LNCaP clone FGC (cell line): Measurements from ENCODE around the gene CLEC2B.
A peak's percentile ranks its signal among the peaks of the same experiment; 100 is the strongest.
"Not testable (repeated sequence)": the region's sequence is repeated elsewhere in the genome, so short reads cannot be mapped to it uniquely, and the experiment has no call there.

Experiments used
- DNase-seq: peaks from one replicate; pipeline ENCODE4 v3.0.0-alpha.2; 2011; ENCODE audit warnings: low read depth
- H3K4me3 ChIP-seq: 2 replicates; pipeline ENCODE4 v1.5.1; 2011; ENCODE audit warnings: mild to moderate bottlenecking, low read depth, low read length, control low read depth
- TF ChIP-seq, protein P1 (sequence below): IDR thresholded peaks from 2 replicates; pipeline ENCODE4 v1.5.1; 2012; ENCODE audit warnings: mild to moderate bottlenecking; ENCODE audit not compliant: control insufficient read depth, insufficient read depth; ENCODE audit errors: extremely low read depth

CLEC2B gene

DNA sequence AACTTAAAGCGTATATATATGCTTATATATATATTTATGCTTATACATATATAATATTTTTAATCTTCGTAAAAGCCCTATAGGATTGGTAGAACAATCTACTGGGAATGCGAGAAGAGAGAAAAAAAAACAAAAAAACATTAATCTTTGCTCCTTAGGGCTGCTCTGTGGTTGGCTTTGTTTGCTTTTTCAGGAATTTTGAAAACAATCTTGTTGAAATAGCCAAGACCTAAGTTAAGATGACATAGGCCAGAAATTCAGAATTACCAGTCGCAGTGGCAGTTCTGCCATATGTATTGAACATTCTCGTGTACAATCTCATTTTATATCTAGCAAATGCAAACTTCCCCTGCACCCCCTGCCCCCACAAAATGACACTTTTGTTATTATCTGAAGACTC lies 12.8 kb upstream of the CLEC2B start:
- TF ChIP-seq, protein P1, sequence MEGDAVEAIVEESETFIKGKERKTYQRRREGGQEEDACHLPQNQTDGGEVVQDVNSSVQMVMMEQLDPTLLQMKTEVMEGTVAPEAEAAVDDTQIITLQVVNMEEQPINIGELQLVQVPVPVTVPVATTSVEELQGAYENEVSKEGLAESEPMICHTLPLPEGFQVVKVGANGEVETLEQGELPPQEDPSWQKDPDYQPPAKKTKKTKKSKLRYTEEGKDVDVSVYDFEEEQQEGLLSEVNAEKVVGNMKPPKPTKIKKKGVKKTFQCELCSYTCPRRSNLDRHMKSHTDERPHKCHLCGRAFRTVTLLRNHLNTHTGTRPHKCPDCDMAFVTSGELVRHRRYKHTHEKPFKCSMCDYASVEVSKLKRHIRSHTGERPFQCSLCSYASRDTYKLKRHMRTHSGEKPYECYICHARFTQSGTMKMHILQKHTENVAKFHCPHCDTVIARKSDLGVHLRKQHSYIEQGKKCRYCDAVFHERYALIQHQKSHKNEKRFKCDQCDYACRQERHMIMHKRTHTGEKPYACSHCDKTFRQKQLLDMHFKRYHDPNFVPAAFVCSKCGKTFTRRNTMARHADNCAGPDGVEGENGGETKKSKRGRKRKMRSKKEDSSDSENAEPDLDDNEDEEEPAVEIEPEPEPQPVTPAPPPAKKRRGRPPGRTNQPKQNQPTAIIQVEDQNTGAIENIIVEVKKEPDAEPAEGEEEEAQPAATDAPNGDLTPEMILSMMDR: no peak
- no peak for DNase-seq
- H3K4me3 ChIP-seq: no peak overlapping the region

GRCh38 chr12:9881246-9881645 lies 12.1 kb upstream of the CLEC2B start, which contains the start of gene KLRF2:
TSS of gene KLRF2 (plus strand) at chr12:9881489. CDS start at chr12:9881596, 107 bp downstream.
- no peak within 1 kb of the TSS for H3K4me3 ChIP-seq
- TF ChIP-seq, protein P1: no peak
- DNase-seq: no peak

DNA sequence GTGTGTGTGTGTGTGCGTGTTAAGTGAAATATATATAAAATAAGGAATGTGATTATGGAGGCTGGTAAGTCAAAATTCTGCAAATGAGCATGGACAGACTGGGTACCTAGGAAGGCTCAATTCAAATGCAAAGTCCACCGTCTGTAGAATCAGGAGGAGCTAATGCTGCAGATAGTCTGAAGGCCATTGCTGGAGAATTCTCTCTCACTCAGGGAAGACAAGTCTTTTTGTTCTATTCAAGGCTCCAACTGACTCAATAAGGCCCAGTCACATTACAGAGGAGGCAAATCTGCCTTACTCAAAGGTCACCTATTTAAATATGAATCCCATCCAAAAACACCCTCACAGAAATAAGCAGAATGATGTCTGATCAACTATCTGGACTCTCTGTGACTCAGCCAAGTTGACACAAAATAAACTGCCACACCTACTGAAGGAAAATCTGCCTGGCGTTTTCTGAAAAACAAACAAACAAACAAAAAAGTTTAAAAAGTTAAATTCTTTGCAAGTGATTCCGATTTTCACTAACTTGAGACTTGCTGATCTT lies 11.5 kb upstream of the CLEC2B start:
- no peak for DNase-seq
- no peak overlapping the region for H3K4me3 ChIP-seq
- TF ChIP-seq, protein P1: no peak

DNA sequence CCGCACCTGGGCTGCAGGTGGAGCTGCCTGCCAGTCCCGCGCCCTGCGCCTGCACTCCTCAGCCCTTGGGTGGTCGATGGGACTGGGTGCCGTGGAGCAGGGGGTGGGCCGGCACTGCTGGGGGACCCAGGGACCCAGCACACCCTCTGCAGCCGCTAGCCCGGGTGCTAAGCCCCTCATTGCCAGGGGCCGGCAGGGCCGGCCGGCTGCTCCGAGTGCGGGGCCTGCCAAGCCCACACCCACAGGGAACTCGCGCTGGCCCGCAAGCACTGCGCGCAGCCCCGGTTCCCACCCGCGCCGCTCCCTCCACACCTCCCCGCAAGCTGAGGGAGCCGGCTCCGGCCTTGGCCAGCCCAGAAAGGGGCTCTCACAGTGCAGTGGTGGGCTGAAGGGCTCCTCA lies 7.0 kb upstream of the CLEC2B start:
- H3K4me3 ChIP-seq, DNase-seq: not testable (repeated sequence)

- DNase-seq: no peak
- no peak overlapping the region for H3K4me3 ChIP-seq
- TF ChIP-seq, protein P1: no peak
Observed at GRCh38 chr12:9872742-9873141, 3.6 kb upstream of the CLEC2B start.

GRCh38 chr12:9872162-9872561 lies 3.0 kb upstream of the CLEC2B start:
- DNase-seq: no peak
- H3K4me3 ChIP-seq: no peak overlapping the region
- TF ChIP-seq, protein P1: no peak

DNA sequence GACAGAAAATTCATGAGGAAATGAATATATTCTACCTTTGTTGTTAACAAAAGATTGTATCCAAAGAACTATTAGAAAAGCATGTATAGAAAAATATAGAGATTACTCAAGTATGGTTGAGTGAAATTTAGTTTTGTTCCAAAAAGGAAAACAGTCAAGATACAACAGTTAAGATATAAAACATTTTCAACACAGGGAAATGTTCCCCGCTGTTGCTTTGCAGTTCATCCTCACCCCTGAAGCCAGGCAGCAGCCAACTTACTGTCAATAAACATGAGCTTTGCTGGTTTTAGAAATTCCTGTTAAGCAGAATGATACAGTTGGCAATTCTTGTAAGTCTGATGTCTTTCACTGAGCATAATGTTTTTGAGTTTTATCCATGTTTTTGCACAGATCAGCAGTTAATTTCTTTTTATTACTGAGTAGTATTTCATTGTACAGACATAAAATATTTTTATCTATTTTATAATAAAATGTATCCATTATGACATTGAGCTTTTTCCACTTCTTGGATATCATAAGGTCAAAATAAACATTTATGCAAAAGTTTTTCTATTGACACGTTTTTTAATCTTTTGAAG lies 1.2 kb upstream of the CLEC2B start:
- TF ChIP-seq, protein P1: no peak
- H3K4me3 ChIP-seq: peak overlapping the region; percentile 65

GRCh38 chr12:9868951-9869306 lies 225 bp downstream of the CLEC2B start:
- peak overlapping the region; percentile 65 for H3K4me3 ChIP-seq
- no peak for DNase-seq
- TF ChIP-seq, protein P1: no peak

More for the DNA sequence above, 1.2 kb upstream of the CLEC2B start:
- no peak for DNase-seq
